Psoas muscle (tissue), 8 donors: Measurements from ENCODE around the gene ITSN1. TPM values are rescaled to one million over a fixed set of nuclear protein-coding genes. Genes with fewer than 3 reads are reported as not detected.

ENCODE experiments used
- ATAC-seq, 4 donors: fragments of 200-7000 bp; cut with Tn5 transposase; one replicate each; pipeline ENCODE4 v1.9.1; 2020; ENCODE audit warnings: moderate library complexity in 3 of 4, mild to moderate bottlenecking in 2 of 4
- DNase-seq, 2 donors: peaks; one replicate each; pipeline ENCODE4 v3.0.0-alpha.2; 2020
- H3K27ac ChIP-seq: fragments of 200-600 bp; one replicate; pipeline ENCODE4 v1.8.0; 2022
- H3K27me3 ChIP-seq, 3 donors: fragments of 200-600 bp in 1 of 3; one replicate each; pipeline versions ENCODE4 v1.6.1 to v1.8.0; 2013 to 2022; ENCODE audit warnings: low read length in 2 of 3, mild to moderate bottlenecking in 2 of 3, moderate library complexity in 1 of 3; ENCODE audit not compliant: insufficient read depth in 3 of 3
- H3K36me3 ChIP-seq, 2 donors: fragments of 200-600 bp in 1 of 2; one replicate each; pipeline versions ENCODE4 v1.6.1 to v1.8.0; 2013 to 2022; ENCODE audit warnings: low read depth in 1 of 2, mild to moderate bottlenecking in 1 of 2, moderate library complexity in 1 of 2; ENCODE audit not compliant: insufficient read depth in 1 of 2
- H3K4me1 ChIP-seq: fragments of 200-600 bp; one replicate; pipeline ENCODE4 v1.8.0; 2022
- H3K4me3 ChIP-seq: fragments of 200-600 bp; one replicate; pipeline ENCODE4 v1.8.0; 2022; ENCODE audit warnings: mild to moderate bottlenecking
- H3K9me3 ChIP-seq: fragments of 200-600 bp; one replicate; pipeline ENCODE4 v1.8.0; 2022
- WGBS, 3 donors: extraction: QIAGEN DNeasy Blood & Tissue Kit; methylation state at CpG; one replicate each; pipeline versions ENCODE4 v1.1.6 to v1.1.7; 2013; 5-methylcytosine and 5-hydroxymethylcytosine counted together
- intact Hi-C, 2 donors: fragments of 100-400 bp; cut with DNase I; formaldehyde crosslinking; loops; one replicate each; pipeline versions ENCODE4 v1.11.0 to v1.14.2; 2022
- polyA plus RNA-seq, 3 donors: library from polyadenylated mRNA; stranded (reverse); fragments of 200-250 nt; gene quantifications; one replicate each; pipeline ENCODE4 v1.2.3, GENCODE V29; 2013
- total RNA-seq, 4 donors: library from RNA; stranded (reverse); fragmentation: NEBNext Ultra II Directional in 2 of 4; extraction: Animal tissue kit (Norgen Biotek cat#: 25700) in 2 of 4; gene quantifications; one replicate each; pipeline versions ENCODE4 v1.2.1 to v1.2.4, GENCODE V29; 2021 to 2023
- TF ChIP-seq, protein P1 (sequence below): fragments of 200-600 bp; IDR thresholded peaks from one replicate; pipeline ENCODE4 v1.8.0; 2022; ENCODE audit warnings: antibody characterized with exemption
- donor health status: healthy with polysubstance abuse.
- donor health status: DM: no; HTN: no; CAD: no; lungs with moderate emphysema.
- donor health status: Bipolar disorder and iron deficiency.
- donor health status: healthy.
- donor health status: DM: yes; HTN: yes; CAD: no.
- donor health status: DM: no; HTN: no; CAD: no.
- donor health status: DM: no; HTN: no; CAD: no.
- donor health status: DM: yes; HTN: yes; CAD: no.

The ITSN1 gene
- total and polyA plus RNA-seq, 7 donors, result 9.3 to 43.8 (median 22.4) TPM

GRCh38 chr21:33650230-33650629 lies 7.9 kb downstream of the ITSN1 start:
- Histone ChIP-seq H3K9me3 (no peaks in the 10 kb centered on the region), H3K27me3 (no peaks in the 10 kb centered on the region), H3K36me3 (no peaks in the 10 kb centered on the region), H3K4me3 (no peak overlapping the region), H3K27ac (no peak overlapping the region), H3K4me1 (peaks cover 13% of the 10 kb centered on the region)
- ATAC-seq (no peak), DNase-seq (no peak)
- TF ChIP-seq, protein P1, sequence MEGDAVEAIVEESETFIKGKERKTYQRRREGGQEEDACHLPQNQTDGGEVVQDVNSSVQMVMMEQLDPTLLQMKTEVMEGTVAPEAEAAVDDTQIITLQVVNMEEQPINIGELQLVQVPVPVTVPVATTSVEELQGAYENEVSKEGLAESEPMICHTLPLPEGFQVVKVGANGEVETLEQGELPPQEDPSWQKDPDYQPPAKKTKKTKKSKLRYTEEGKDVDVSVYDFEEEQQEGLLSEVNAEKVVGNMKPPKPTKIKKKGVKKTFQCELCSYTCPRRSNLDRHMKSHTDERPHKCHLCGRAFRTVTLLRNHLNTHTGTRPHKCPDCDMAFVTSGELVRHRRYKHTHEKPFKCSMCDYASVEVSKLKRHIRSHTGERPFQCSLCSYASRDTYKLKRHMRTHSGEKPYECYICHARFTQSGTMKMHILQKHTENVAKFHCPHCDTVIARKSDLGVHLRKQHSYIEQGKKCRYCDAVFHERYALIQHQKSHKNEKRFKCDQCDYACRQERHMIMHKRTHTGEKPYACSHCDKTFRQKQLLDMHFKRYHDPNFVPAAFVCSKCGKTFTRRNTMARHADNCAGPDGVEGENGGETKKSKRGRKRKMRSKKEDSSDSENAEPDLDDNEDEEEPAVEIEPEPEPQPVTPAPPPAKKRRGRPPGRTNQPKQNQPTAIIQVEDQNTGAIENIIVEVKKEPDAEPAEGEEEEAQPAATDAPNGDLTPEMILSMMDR, result no peak
- 58 to 73% (median 61%) methylated on average over 7 of the region's 7 CpGs for WGBS, 3 donors
- intact Hi-C loops, result loop anchor here in 1 of 2 donors (5.0 kb wide), 1 partner anchor 37 kb away; no protein-coding TSS in a partner anchor

GRCh38 chr21:33650929-33651509 lies 8.7 kb downstream of the ITSN1 start:
- no peaks in the 10 kb centered on the region for H3K36me3 ChIP-seq
- 83 to 91% (median 84%) methylated on average over 7 of the region's 7 CpGs for WGBS, 3 donors
- no peak for DNase-seq
- no peak overlapping the region for H3K4me3 ChIP-seq
- TF ChIP-seq, protein P1, result no peak
- H3K4me1 ChIP-seq, result peaks cover 14% of the 10 kb centered on the region
- H3K9me3 ChIP-seq, result no peaks in the 10 kb centered on the region
- H3K27ac ChIP-seq, result no peak overlapping the region
- H3K27me3 ChIP-seq, result no peaks in the 10 kb centered on the region
- intact Hi-C loops, result loop anchor here in 1 of 2 donors (5.0 kb wide), 1 partner anchor 36 kb away; no protein-coding TSS in a partner anchor
- no peak for ATAC-seq

GRCh38 chr21:33651965-33652680 lies 9.8 kb downstream of the ITSN1 start:
- no peaks in the 10 kb centered on the region for H3K36me3 ChIP-seq
- H3K4me1 ChIP-seq, result peaks cover 20% of the 10 kb centered on the region
- 61 to 71% (median 62%) methylated on average over 8 of the region's 8 CpGs for WGBS, 3 donors
- DNase-seq, result no peak
- TF ChIP-seq, protein P1, result no peak
- peak; percentile 48 to 79 (median 69) for ATAC-seq
- intact Hi-C loops, result loop anchor here in 1 of 2 donors (5.0 kb wide), 1 partner anchor 35 kb away; no protein-coding TSS in a partner anchor
- no peaks in the 10 kb centered on the region for H3K9me3 ChIP-seq
- H3K4me3 ChIP-seq, result no peak overlapping the region
- H3K27me3 ChIP-seq, result no peaks in the 10 kb centered on the region
- H3K27ac ChIP-seq, result no peak overlapping the region

GRCh38 chr21:33654412-33654811 lies 12.1 kb downstream of the ITSN1 start:
- WGBS, 3 donors, result 86 to 98% (median 89%) methylated on average over 4 of the region's 4 CpGs
- no peak overlapping the region for H3K27ac ChIP-seq
- H3K36me3 ChIP-seq, result no peaks in the 10 kb centered on the region
- H3K4me3 ChIP-seq, result no peak overlapping the region
- no peak for DNase-seq
- H3K9me3 ChIP-seq, result no peaks in the 10 kb centered on the region
- intact Hi-C loops, result loop anchor here in 1 of 2 donors (5.0 kb wide), 1 partner anchor 33 kb away; no protein-coding TSS in a partner anchor
- ATAC-seq, result no peak
- H3K4me1 ChIP-seq, result peaks cover 23% of the 10 kb centered on the region
- H3K27me3 ChIP-seq, result no peaks in the 10 kb centered on the region
- TF ChIP-seq, protein P1, result no peak
